Measurements from ENCODE around the gene IPPK. TPM values are rescaled to one million over a fixed set of nuclear protein-coding genes. Genes with fewer than 3 reads are reported as not detected.

IPPK gene
- total and polyA plus RNA-seq, 2 experiments from 2014 or later = 10.7 to 17.8 TPM

GRCh38 chr9:92564982-92565381, 104.9 kb downstream of the IPPK start:
- Histone ChIP-seq H3F3A (ENCODE audit: insufficient read depth) (no peaks in the 10 kb centered on the region; the same call in 1 of the 2 replicates), H4K20me1 (ENCODE audit: insufficient read depth) (no peaks in the 10 kb centered on the region), H3K36me3 (ENCODE audit: low read depth) (no peaks in the 10 kb centered on the region), H3K4me3 (no peak overlapping the region), H3K27me3 (replicated peaks; ENCODE audit: insufficient read depth) (no peaks in the 10 kb centered on the region), H3K4me2 (ENCODE audit: unreplicated experiment) (no peak overlapping the region), H3K9ac (no peak overlapping the region), H3K9me3 (ENCODE audit: low read depth) (no peaks in the 10 kb centered on the region), H3K4me1 (ENCODE audit: insufficient read depth) (peaks cover 35% of the 10 kb centered on the region), H2AFZ (no peak overlapping the region), H3K9me2 (ENCODE audit: insufficient read depth) (no peaks in the 10 kb centered on the region), H3K79me2 (ENCODE audit: insufficient read depth) (no peaks in the 10 kb centered on the region), H3K27ac (peak overlapping the region; percentile 53)
- 22 to 40% methylated on average over 2 of the region's 2 CpGs for WGBS, 2 experiments (ENCODE audit: low coverage in 1 of 2, low lambda C conversion rate in 2 of 2, missing lambda C conversion rate in 2 of 2)
- in situ Hi-C loops (cut with MboI) = no loop called here
- TF ChIP-seq EZH2 (IDR thresholded peaks at IDR 0.05; ENCODE audit: insufficient read depth, poor library complexity, severe bottlenecking) (no peak), EZH2phosphoT487 (IDR thresholded peaks at IDR 0.05; ENCODE audit: insufficient read depth, low read depth) (no peak)
- peak; percentile 75 for DNase-seq

GRCh38 chr9:92564504-92564903, 105.4 kb downstream of the IPPK start:
- no peaks in the 10 kb centered on the region for H3K36me3 ChIP-seq (ENCODE audit: low read depth)
- peaks cover 35% of the 10 kb centered on the region for H3K4me1 ChIP-seq (ENCODE audit: insufficient read depth)
- no peak overlapping the region for H3K4me2 ChIP-seq (ENCODE audit: unreplicated experiment)
- DNase-seq = peak; percentile 46
- in situ Hi-C loops (cut with MboI) = no loop called here
- no peaks in the 10 kb centered on the region for H3K79me2 ChIP-seq (ENCODE audit: insufficient read depth)
- H3K27me3 ChIP-seq (replicated peaks; ENCODE audit: insufficient read depth) = no peaks in the 10 kb centered on the region
- H3K27ac ChIP-seq = peak overlapping the region; percentile 53
- no peaks in the 10 kb centered on the region for H4K20me1 ChIP-seq (ENCODE audit: insufficient read depth)
- no peaks in the 10 kb centered on the region; the same call in 1 of the 2 replicates for H3F3A ChIP-seq (ENCODE audit: insufficient read depth)
- H3K9me3 ChIP-seq (ENCODE audit: low read depth) = no peaks in the 10 kb centered on the region
- H3K4me3 ChIP-seq = no peak overlapping the region
- no peak overlapping the region for H2AFZ ChIP-seq
- no peak overlapping the region for H3K9ac ChIP-seq
- no peaks in the 10 kb centered on the region for H3K9me2 ChIP-seq (ENCODE audit: insufficient read depth)
- no peak for TF ChIP-seq EZH2phosphoT487 (IDR thresholded peaks at IDR 0.05; ENCODE audit: insufficient read depth, low read depth)
- no peak for TF ChIP-seq EZH2 (IDR thresholded peaks at IDR 0.05; ENCODE audit: insufficient read depth, poor library complexity, severe bottlenecking)

Other genes with a start within 250 kb of the IPPK start
- gene OMD, start 245.7 kb downstream of the IPPK start, total RNA-seq (2014; rRNA removed; shearing (Covaris generic)) = 0.11 TPM in 1 of 2 replicates, not detected in the other
- gene OMD, start 245.7 kb downstream of the IPPK start, polyA plus RNA-seq (2016; fragmentation: Nextera tagmentation; extraction: Ambion mirVana) = 0.13 and 0.14 TPM in 2 replicates
- gene ASPN, start 187.6 kb downstream of the IPPK start, total RNA-seq (2014; rRNA removed; shearing (Covaris generic)) = 5.7 and 6.3 TPM in 2 replicates
- 5.1 and 5.3 TPM in 2 replicates for gene ASPN, start 187.6 kb downstream of the IPPK start, polyA plus RNA-seq (2016; fragmentation: Nextera tagmentation; extraction: Ambion mirVana)
- 4.5 and 5.4 TPM in 2 replicates for gene ECM2, start 134.1 kb downstream of the IPPK start, total RNA-seq (2014; rRNA removed; shearing (Covaris generic))
- 2.4 and 2.8 TPM in 2 replicates for gene ECM2, start 134.1 kb downstream of the IPPK start, polyA plus RNA-seq (2016; fragmentation: Nextera tagmentation; extraction: Ambion mirVana)
- 45.0 and 53.5 TPM in 2 replicates for gene BICD2, start 94.7 kb upstream of the IPPK start, total RNA-seq (2014; rRNA removed; shearing (Covaris generic))
- 25.6 and 27.5 TPM in 2 replicates for gene BICD2, start 94.7 kb upstream of the IPPK start, polyA plus RNA-seq (2016; fragmentation: Nextera tagmentation; extraction: Ambion mirVana)
- 5.9 and 6.9 TPM in 2 replicates for gene ZNF484, start 207.9 kb upstream of the IPPK start, total RNA-seq (2014; rRNA removed; shearing (Covaris generic))
- gene ZNF484, start 207.9 kb upstream of the IPPK start, polyA plus RNA-seq (2016; fragmentation: Nextera tagmentation; extraction: Ambion mirVana) = 2.8 and 3.1 TPM in 2 replicates

Data from GM23248 (cell line).